Measurements from ENCODE around the gene ADAMTSL1.

ADAMTSL1 gene

GRCh38 chr9:18492612-18493011, 18.7 kb downstream of the ADAMTSL1 start (continued):
- TF ChIP-seq WT1 (tag by site-specific recombination; IDR thresholded peaks at IDR 0.05), result no peak
- no peak for TF ChIP-seq ZNF600 (tag by site-specific recombination; IDR thresholded peaks at IDR 0.05)
- TF ChIP-seq ZNF768 (tag by site-specific recombination; IDR thresholded peaks at IDR 0.05), result no peak
- TF ChIP-seq PRDM1 (tag by site-specific recombination; IDR thresholded peaks at IDR 0.05), result no peak
- TF ChIP-seq SP2 (tag by site-specific recombination; IDR thresholded peaks at IDR 0.05), result no peak
- no peak for TF ChIP-seq ZNF664 (tag by site-specific recombination; IDR thresholded peaks at IDR 0.05)
- TF ChIP-seq KLF17 (tag by site-specific recombination; IDR thresholded peaks at IDR 0.05), result no peak
- TF ChIP-seq PRDM10 (tag by site-specific recombination; IDR thresholded peaks at IDR 0.05), result no peak
- no peak for TF ChIP-seq ZNF843 (tag by site-specific recombination; IDR thresholded peaks at IDR 0.05)
- TF ChIP-seq MYNN (tag by site-specific recombination; IDR thresholded peaks at IDR 0.05; ENCODE audit: borderline replicate concordance), result no peak
- TF ChIP-seq ZBTB1 (tag by site-specific recombination; IDR thresholded peaks at IDR 0.05), result no peak
- no peak for TF ChIP-seq ZNF785 (tag by site-specific recombination; IDR thresholded peaks at IDR 0.05)
- no peak for TF ChIP-seq ZSCAN16 (tag by site-specific recombination; IDR thresholded peaks at IDR 0.05)

- Histone ChIP-seq H3K36me3 (ENCODE audit: control insufficient read depth in 2 of 2, insufficient read depth in 1 of 2, low read length in 2 of 2) (no peaks in the 10 kb centered on the region), H3K4me1 (ENCODE audit: control insufficient read depth, insufficient read depth, low read length) (no peaks in the 10 kb centered on the region; the same call in 1 of the 2 replicates), H3K27ac (ENCODE audit: extremely low read depth, low read depth, low read length) (no peak overlapping the region), H3K4me3 (ENCODE audit: low read depth, low read length) (no peak overlapping the region), H3K9me3 (ENCODE audit: control insufficient read depth, insufficient read depth, low read depth, low read length) (no peaks in the 10 kb centered on the region)
- no peak for TF ChIP-seq PRDM2 (tag by site-specific recombination; IDR thresholded peaks at IDR 0.05; ENCODE audit: borderline replicate concordance)
- no peak for TF ChIP-seq ELK4 (IDR thresholded peaks at IDR 0.05; ENCODE audit: borderline replicate concordance, low read depth, low read length)
- TF ChIP-seq ZSCAN23 (tag by site-specific recombination; IDR thresholded peaks at IDR 0.05), result no peak
- TF ChIP-seq ZNF624 (tag by site-specific recombination; IDR thresholded peaks at IDR 0.05), result no peak
- TF ChIP-seq ZNF280D (tag by site-specific recombination; IDR thresholded peaks at IDR 0.05), result no peak
- TF ChIP-seq ZBTB21 (tag by site-specific recombination; IDR thresholded peaks at IDR 0.05), result no peak
- TF ChIP-seq ZNF155 (tag by site-specific recombination; IDR thresholded peaks at IDR 0.05), result no peak
- TF ChIP-seq ZNF580 (tag by site-specific recombination; IDR thresholded peaks at IDR 0.05), result no peak
- ChIA-PET POLR2A (no interaction called here), CTCF (interaction anchor here (0.5 to 2.2 kb wide), 5 partner anchors 30 to 238 kb away, joined by 3 to 9 read pairs (median 7); no protein-coding TSS in a partner anchor)
Observed at GRCh38 chr9:18493451-18493993, 19.6 kb downstream of the ADAMTSL1 start.
